ENCODE measurements around the gene GGCX. TPM values are rescaled to one million over a fixed set of nuclear protein-coding genes. Genes with fewer than 3 reads are reported as not detected.
A peak's percentile ranks its signal among the peaks of the same experiment; 100 is the strongest.

GGCX gene
- total and polyA plus RNA-seq, 2 of the 13 experiments (the other 11 are each of a cell fraction or from before 2014, with no cell fraction given) = 72.5 to 103 TPM

GRCh38 chr2:85584354-85584856, 23.1 kb upstream of the GGCX start, which contains the start of gene VAMP5 (continued):
- TF ChIP-seq FOXJ3 (CRISPR knock-in tag; IDR thresholded peaks at IDR 0.05; ENCODE audit: borderline replicate concordance) (no peak; the same call in 1 of the 2 replicates), ZXDC (CRISPR knock-in tag; IDR thresholded peaks at IDR 0.05) (peak; percentile 76; the same call in 1 of the 2 replicates), MEF2D (CRISPR knock-in tag; IDR thresholded peaks at IDR 0.05) (no peak; the same call in 1 of the 2 replicates), CREM (IDR thresholded peaks at IDR 0.05) (no peak), CREM (CRISPR knock-in tag; IDR thresholded peaks at IDR 0.05) (no peak), HCFC1 (IDR thresholded peaks at IDR 0.05; ENCODE audit: low read depth, low read length) (no peak), CHD4 (IDR thresholded peaks at IDR 0.05; ENCODE audit: borderline replicate concordance, low read length) (peak; percentile 95), PHF5A (CRISPR knock-in tag; IDR thresholded peaks at IDR 0.05; ENCODE audit: low read depth, unreplicated experiment) (peak; percentile 30), ZNF781 (CRISPR knock-in tag; IDR thresholded peaks at IDR 0.05; ENCODE audit: borderline replicate concordance, not compliant biosample characterization) (no peak), FOXM1 (CRISPR knock-in tag; IDR thresholded peaks at IDR 0.05) (no peak), ZNF282 (IDR thresholded peaks at IDR 0.05; ENCODE audit: partially characterized antibody) (no peak), ZBTB14 (CRISPR knock-in tag; IDR thresholded peaks at IDR 0.05) (peak; percentile 56; the same call in 1 of the 2 replicates), MTERF4 (CRISPR knock-in tag; IDR thresholded peaks at IDR 0.05) (no peak; the same call in none of the 2 replicates), TBP (CRISPR knock-in tag; IDR thresholded peaks at IDR 0.05) (peak; percentile 44; the same call in 1 of the 2 replicates), SMARCE1 (IDR thresholded peaks at IDR 0.05; ENCODE audit: borderline replicate concordance) (no peak), ZNF446 (CRISPR knock-in tag; IDR thresholded peaks at IDR 0.05) (0 out of 2 replicates have a peak, but pooled peaks have one; percentile 67), MXD1 (CRISPR knock-in tag; IDR thresholded peaks at IDR 0.05) (peak; percentile 95), IKZF5 (CRISPR knock-in tag; IDR thresholded peaks at IDR 0.05) (no peak), ZNF12 (CRISPR knock-in tag; IDR thresholded peaks at IDR 0.05) (peak; percentile 48; the same call in 1 of the 2 replicates), RFX1 (IDR thresholded peaks at IDR 0.05) (no peak), ZNF773 (CRISPR knock-in tag; IDR thresholded peaks at IDR 0.05; ENCODE audit: borderline replicate concordance) (no peak; the same call in 1 of the 2 replicates)
- TF ChIP-seq, protein P1, sequence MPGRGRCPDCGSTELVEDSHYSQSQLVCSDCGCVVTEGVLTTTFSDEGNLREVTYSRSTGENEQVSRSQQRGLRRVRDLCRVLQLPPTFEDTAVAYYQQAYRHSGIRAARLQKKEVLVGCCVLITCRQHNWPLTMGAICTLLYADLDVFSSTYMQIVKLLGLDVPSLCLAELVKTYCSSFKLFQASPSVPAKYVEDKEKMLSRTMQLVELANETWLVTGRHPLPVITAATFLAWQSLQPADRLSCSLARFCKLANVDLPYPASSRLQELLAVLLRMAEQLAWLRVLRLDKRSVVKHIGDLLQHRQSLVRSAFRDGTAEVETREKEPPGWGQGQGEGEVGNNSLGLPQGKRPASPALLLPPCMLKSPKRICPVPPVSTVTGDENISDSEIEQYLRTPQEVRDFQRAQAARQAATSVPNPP (CRISPR knock-in tag; IDR thresholded peaks at IDR 0.05) = no peak
- TF ChIP-seq, protein P2, sequence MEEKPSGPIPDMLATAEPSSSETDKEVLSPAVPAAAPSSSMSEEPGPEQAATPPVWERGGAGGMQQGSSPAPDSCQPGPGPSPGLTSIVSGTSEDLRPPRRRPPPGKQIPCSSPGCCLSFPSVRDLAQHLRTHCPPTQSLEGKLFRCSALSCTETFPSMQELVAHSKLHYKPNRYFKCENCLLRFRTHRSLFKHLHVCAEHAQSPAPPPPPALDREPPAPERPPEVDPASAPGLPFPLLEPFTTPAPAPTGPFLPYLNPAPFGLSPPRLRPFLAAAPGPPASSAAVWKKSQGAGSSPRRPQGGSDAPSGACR (CRISPR knock-in tag; IDR thresholded peaks at IDR 0.05) = peak; percentile 58; the same call in 1 of the 2 replicates

Data from HepG2 (cell line).